GM12878 (cell line): ENCODE results near the gene CCR7.

Experiments
- CREM ChIP-seq: IDR thresholded peaks from 2 replicates; pipeline ENCODE4 v1.6.1; 2014; ENCODE audit warnings: antibody characterized with exemption, low read depth
- GABPA ChIP-seq: IDR thresholded peaks from 2 replicates; pipeline ENCODE4 v1.6.1; 2014; ENCODE audit warnings: antibody characterized with exemption, low read depth, mild to moderate bottlenecking, inconsistent platforms
- NFIC ChIP-seq: IDR thresholded peaks from 2 replicates; pipeline ENCODE4 v1.6.1; 2012; ENCODE audit warnings: low read depth, mild to moderate bottlenecking, inconsistent platforms, low read length, moderate library complexity
- POLR2A ChIP-seq: IDR thresholded peaks from 2 replicates; pipeline ENCODE4 v1.6.1; 2011; ENCODE audit warnings: low read depth, mild to moderate bottlenecking, low read length
- RBBP5 ChIP-seq: fragments of 200-600 bp; sonication (generic); conservative IDR thresholded peaks from 2 replicates; pipeline ENCODE4 v1.6.1; 2016
- SMAD1 ChIP-seq: fragments of 450-650 bp; IDR thresholded peaks from 2 replicates; pipeline ENCODE4 v1.6.1; 2018; ENCODE audit warnings: mild to moderate bottlenecking, low read depth; ENCODE audit not compliant: partially characterized antibody
- SMC3 ChIP-seq: IDR thresholded peaks from 2 replicates; pipeline ENCODE4 v1.6.1; 2011; ENCODE audit warnings: low read length, improper control_type of control experiment, borderline replicate concordance
- TBL1XR1 ChIP-seq: IDR thresholded peaks from 2 replicates; pipeline ENCODE4 v1.6.1; 2012; ENCODE audit warnings: low read depth, low read length, improper control_type of control experiment

DNA sequence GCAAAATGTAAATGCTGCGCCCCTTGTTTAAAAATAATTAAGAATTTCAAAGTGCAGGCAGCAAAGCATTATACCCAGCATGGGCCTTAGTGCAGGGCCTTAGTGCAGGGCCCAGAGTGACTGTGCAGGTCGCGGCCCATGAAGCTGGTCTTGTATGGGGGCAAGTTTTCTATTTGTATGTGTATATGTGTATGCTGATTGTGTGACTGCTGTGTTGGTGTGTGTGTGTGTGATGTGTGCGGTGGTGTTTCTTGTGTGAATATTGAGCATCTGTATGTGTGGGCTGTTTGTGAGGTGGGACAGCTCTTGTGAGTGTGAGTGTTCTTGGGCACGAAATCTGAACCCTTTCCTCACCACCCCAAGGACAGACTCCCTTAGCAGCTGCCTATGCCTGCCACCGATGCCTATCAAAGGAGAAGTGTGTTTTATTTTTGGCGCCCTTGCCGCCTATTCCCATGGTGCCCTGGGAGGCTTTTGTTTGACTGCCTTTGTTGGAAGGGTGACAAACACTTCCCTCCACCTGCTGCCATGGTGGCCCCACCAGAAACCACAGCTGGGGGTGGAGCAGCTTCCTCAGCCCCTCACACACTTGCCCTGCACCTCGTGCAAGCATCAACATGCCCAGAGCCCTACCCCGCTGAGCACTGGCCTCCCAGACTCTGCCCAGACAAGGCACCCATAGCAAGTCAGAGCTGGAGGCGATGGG is 18.0 kb downstream of the CCR7 start:
- no peak for TF ChIP-seq RBBP5
- no peak for TF ChIP-seq SMC3
- peak; percentile 13; the same call in 1 of the 2 replicates for TF ChIP-seq NFIC
- TF ChIP-seq TBL1XR1 = no peak
- no peak for TF ChIP-seq CREM
- TF ChIP-seq POLR2A = peak; percentile 60; the same call in 1 of the 2 replicates
- TF ChIP-seq SMAD1 = no peak
- no peak for TF ChIP-seq GABPA
